Peyer's patch (tissue), 4 donors: ENCODE results near the gene KRT3. TPM values are rescaled to one million over a fixed set of nuclear protein-coding genes. Genes with fewer than 3 reads are reported as not detected.

Experiments
- DNase-seq, 3 donors: peaks; one replicate each; pipeline ENCODE4 v3.0.0-alpha.2; 2017 to 2019
- H3K27ac ChIP-seq, 4 donors: fragments of 200-600 bp; sonication (generic); one replicate each; pipeline ENCODE4 v1.5.1; 2016 to 2019
- H3K27me3 ChIP-seq, 2 donors: fragments of 200-600 bp; sonication (generic); one replicate each; pipeline ENCODE4 v1.5.1; 2019
- H3K36me3 ChIP-seq, 3 donors: fragments of 200-600 bp; sonication (generic); one replicate each; pipeline ENCODE4 v1.5.1; 2016 to 2019
- H3K4me1 ChIP-seq, 4 donors: fragments of 200-600 bp; sonication (generic); one replicate each; pipeline ENCODE4 v1.5.1; 2016 to 2019
- H3K4me3 ChIP-seq, 4 donors: fragments of 200-600 bp; sonication (generic); 1 replicate in 3 of 4; 2 replicates in 1 of 4; pipeline ENCODE4 v1.5.1; 2016 to 2019; ENCODE audit warnings: mild to moderate bottlenecking in 1 of 4
- H3K9me3 ChIP-seq, 4 donors: fragments of 200-600 bp; sonication (generic); one replicate each; pipeline ENCODE4 v1.5.1; 2016 to 2019; ENCODE audit warnings: mild to moderate bottlenecking in 1 of 4
- POLR2A ChIP-seq, 2 donors: fragments of 450-650 bp; IDR thresholded peaks; one replicate each; pipeline ENCODE4 v1.5.1; 2017; ENCODE audit warnings: antibody characterized with exemption in 2 of 2, mild to moderate bottlenecking in 2 of 2, moderate library complexity in 2 of 2
- total RNA-seq, 4 donors: library from RNA; depleted of rRNA; stranded (reverse); fragments of >200 nt; gene quantifications; one replicate each; pipeline ENCODE4 v1.1.0, GENCODE V29; 2016
- TF ChIP-seq, protein P1 (sequence below), 6 experiments: fragments of 450-650 bp in 4 of 6; fragments of 200-600 bp in 2 of 6; sonication (generic) in 1 of 6; IDR thresholded peaks; one replicate each; pipeline ENCODE4 v1.5.1; 2017 to 2019; ENCODE audit warnings: antibody characterized with exemption in 6 of 6, mild to moderate bottlenecking in 3 of 6, moderate library complexity in 1 of 6

The KRT3 gene
- total RNA-seq, 4 donors from 2014 or later, result not detected

- H3K27me3 ChIP-seq, result no peaks in the 10 kb centered on the region
- DNase-seq, result no peak
- TF ChIP-seq, protein P1, sequence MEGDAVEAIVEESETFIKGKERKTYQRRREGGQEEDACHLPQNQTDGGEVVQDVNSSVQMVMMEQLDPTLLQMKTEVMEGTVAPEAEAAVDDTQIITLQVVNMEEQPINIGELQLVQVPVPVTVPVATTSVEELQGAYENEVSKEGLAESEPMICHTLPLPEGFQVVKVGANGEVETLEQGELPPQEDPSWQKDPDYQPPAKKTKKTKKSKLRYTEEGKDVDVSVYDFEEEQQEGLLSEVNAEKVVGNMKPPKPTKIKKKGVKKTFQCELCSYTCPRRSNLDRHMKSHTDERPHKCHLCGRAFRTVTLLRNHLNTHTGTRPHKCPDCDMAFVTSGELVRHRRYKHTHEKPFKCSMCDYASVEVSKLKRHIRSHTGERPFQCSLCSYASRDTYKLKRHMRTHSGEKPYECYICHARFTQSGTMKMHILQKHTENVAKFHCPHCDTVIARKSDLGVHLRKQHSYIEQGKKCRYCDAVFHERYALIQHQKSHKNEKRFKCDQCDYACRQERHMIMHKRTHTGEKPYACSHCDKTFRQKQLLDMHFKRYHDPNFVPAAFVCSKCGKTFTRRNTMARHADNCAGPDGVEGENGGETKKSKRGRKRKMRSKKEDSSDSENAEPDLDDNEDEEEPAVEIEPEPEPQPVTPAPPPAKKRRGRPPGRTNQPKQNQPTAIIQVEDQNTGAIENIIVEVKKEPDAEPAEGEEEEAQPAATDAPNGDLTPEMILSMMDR (IDR thresholded peaks at IDR 0.05), result no peak
- no peak for TF ChIP-seq POLR2A (IDR thresholded peaks at IDR 0.05)
Measured at GRCh38 chr12:52787324-52788191, 8.4 kb downstream of the KRT3 start.

DNA sequence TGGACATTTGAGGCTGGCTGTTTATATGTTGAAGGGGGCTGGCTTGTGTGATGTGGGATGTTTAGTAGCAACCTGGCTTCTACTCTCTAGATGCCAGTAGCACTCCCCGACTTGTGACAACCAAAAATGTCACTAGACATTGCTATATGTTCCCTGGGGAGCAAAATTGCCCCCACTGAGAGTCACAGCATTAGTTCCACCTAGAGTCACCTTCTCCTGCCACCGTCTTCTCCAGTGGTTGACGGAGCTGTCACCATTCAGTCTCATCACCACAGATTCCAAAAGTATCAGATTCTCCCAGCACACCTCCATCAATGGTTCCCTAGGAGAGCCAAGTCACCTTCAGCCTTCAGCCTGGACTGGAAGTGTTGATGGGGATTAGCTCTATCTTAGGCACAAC is 11.0 kb downstream of the KRT3 start:
- H3K4me1 ChIP-seq, result peaks cover 0 to 3% (median 0%) of the 10 kb centered on the region in 4 donors
- no peak for DNase-seq
- no peak overlapping the region for H3K4me3 ChIP-seq
- no peaks in the 10 kb centered on the region for H3K36me3 ChIP-seq
- no peak overlapping the region for H3K27ac ChIP-seq
- no peaks in the 10 kb centered on the region for H3K27me3 ChIP-seq
- TF ChIP-seq, protein P1 (IDR thresholded peaks at IDR 0.05), result no peak
- TF ChIP-seq POLR2A (IDR thresholded peaks at IDR 0.05), result no peak
- no peaks in the 10 kb centered on the region for H3K9me3 ChIP-seq

More at GRCh38 chr12:52787324-52788191, 8.4 kb downstream of the KRT3 start:
- Histone ChIP-seq H3K27ac (no peak overlapping the region), H3K4me3 (no peak overlapping the region), H3K9me3 (no peaks in the 10 kb centered on the region), H3K36me3 (no peaks in the 10 kb centered on the region), H3K4me1 (peaks cover 0 to 7% (median 0%) of the 10 kb centered on the region in 4 donors)

DNA sequence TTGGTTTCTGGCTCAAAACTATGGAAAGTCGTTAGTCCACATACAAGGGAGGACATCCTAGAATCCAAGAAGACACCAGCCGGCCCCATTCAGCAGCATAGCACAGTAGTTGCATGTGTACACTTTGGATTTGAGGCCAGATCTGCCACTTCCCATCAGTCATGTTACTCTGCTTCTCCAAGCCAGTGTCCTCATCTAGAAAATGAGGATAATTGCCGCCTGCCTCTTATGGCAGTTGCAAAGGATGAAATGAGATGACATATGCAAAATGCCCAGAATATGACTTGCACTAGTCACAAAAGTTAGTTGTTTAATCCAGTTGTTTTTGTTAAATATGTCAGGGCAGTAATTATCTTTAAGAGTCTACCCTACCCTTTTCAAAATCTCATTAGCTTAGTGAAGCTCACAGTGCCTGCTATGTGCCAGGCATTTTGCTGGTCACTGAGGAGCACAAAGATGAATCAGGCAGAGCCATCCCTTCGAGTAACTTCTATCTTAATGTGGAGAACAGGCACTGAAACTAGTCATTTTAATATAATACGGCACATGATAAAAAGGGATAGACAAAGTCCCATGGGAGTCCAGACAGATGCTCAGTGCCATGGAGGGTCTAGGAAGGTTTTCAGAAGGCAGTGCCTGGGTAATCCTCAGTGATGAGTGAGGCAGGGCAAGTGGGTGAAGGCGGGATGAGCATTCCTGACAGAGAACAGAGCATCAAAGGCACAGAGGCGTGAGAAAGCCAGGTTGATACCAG is 12.2 kb downstream of the KRT3 start:
- no peak for DNase-seq
- Histone ChIP-seq H3K9me3 (no peaks in the 10 kb centered on the region), H3K27ac (no peak overlapping the region), H3K36me3 (no peaks in the 10 kb centered on the region), H3K27me3 (no peaks in the 10 kb centered on the region), H3K4me3 (no peak overlapping the region), H3K4me1 (no peaks in the 10 kb centered on the region)
- TF ChIP-seq POLR2A (IDR thresholded peaks at IDR 0.05), result no peak
- TF ChIP-seq, protein P1 (IDR thresholded peaks at IDR 0.05), result no peak

DNA sequence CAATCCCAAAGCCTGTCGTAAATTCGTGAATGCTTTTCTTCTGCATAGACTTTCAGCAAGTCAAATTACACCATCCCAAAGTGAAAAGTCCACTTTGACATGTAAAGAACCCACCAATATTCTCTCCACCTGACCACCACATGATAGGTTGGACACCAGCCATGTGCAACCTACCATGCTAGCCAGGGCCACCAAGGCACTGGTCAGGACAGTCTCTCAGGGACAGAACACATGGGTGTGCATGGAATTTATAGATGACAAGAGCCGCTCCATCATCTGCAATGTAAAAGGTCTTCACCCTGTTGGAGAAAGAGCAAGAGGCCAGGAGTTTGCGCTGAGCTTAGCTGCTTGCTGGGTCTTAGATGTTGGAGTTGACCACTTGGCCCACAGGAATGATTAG is 13.4 kb downstream of the KRT3 start:
- H3K27me3 ChIP-seq, result no peaks in the 10 kb centered on the region
- no peak for DNase-seq
- no peaks in the 10 kb centered on the region for H3K9me3 ChIP-seq
- H3K36me3 ChIP-seq, result no peaks in the 10 kb centered on the region
- no peak overlapping the region for H3K27ac ChIP-seq
- TF ChIP-seq POLR2A (IDR thresholded peaks at IDR 0.05), result no peak
- TF ChIP-seq, protein P1 (IDR thresholded peaks at IDR 0.05), result no peak
- H3K4me3 ChIP-seq, result no peak overlapping the region
- no peaks in the 10 kb centered on the region for H3K4me1 ChIP-seq

DNA sequence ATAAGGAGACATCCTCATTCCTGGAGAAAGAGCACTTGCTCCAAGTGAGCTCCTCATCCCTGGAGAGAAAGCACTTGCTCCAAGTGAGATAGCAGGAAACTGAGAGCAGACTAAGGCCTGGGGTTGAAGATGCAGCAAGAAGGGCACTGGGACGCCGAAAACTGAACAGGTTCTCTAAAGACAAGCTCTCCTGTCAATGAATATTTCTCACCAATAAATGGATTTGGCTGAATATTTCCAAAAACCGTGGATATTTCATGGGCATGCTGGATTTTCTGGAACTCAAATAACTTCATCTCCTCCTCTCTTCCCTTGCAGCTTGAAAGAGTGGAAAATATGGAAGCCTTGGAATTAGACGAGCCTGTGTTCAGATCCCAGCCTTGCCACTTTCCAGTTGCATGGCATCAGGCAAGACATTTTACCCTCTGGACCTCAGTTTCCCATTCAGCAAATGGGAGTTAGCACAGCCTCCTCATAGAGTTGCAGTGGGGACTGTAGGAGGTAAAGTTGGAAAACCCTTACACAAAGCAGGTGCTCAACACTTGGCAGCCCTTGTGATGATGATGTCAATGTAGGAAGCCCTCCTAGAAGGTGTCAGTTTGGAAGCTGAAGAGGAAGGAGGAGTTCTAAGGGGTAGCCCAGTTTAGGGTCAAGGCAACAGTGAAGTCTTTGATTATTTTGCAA is 14.4 kb downstream of the KRT3 start:
- no peak for DNase-seq

More for the DNA sequence above, 14.4 kb downstream of the KRT3 start:
- Histone ChIP-seq H3K4me1 (no peaks in the 10 kb centered on the region), H3K27ac (no peak overlapping the region), H3K4me3 (no peak overlapping the region), H3K27me3 (no peaks in the 10 kb centered on the region), H3K9me3 (no peaks in the 10 kb centered on the region), H3K36me3 (no peaks in the 10 kb centered on the region)
- TF ChIP-seq, protein P1 (IDR thresholded peaks at IDR 0.05), result no peak
- TF ChIP-seq POLR2A (IDR thresholded peaks at IDR 0.05), result no peak
